Fibroblast of pulmonary artery (primary cell): Measurements from ENCODE around the gene ZP3.
"Not testable (repeated sequence)": the region's sequence is repeated elsewhere in the genome, so short reads cannot be mapped to it uniquely, and the experiment has no call there.

ENCODE experiments used
- DNase-seq: peaks from one replicate; pipeline ENCODE4 v3.0.0-alpha.2; 2010; ENCODE audit warnings: low read depth
- H3K4me3 ChIP-seq: replicated peaks from 2 replicates; pipeline ENCODE4 v1.5.1; 2011; ENCODE audit warnings: low read depth, mild to moderate bottlenecking, control low read depth, low read length, moderate library complexity
- TF ChIP-seq, protein P1 (sequence below): IDR thresholded peaks from 2 replicates; pipeline ENCODE4 v1.5.1; 2011; ENCODE audit warnings: mild to moderate bottlenecking, control low read depth, low read length, inconsistent platforms; ENCODE audit errors: missing control alignments

Gene ZP3

DNA sequence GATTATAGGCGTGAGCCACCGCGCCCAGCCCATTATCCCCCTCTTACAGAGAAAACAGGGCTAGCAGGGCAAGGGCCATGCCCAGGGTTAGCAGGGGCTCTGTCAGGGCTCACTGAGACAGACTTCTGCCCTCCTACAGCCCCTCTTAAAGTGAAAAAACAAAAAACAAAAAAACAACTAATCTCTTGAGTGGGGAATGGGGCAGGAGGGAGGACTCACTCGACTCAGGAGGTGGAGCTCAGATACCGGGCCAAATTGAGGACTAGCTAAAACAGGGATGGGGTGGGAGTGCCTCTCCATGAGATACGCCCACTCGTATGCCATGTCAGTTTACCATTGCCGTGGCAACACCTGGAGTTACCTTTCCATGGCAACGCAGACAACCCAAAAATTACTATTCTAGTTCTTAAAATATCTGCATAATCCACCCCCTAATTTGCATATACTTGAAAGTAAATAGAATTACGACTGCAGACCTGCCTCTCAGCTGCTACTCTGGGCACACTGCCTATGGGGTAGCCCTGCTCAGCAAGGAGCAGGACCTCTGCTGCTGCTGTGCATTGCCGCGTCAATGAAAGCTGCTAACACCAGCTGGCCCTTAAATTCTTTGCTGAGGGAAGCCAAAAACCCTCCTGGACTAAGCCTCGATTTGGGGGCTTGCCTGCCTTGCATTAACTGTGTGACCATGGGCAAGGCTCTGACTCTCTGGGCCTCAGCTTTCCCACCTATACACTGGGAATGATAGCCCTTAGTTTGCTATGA lies 28.6 kb upstream of the ZP3 start:
- TF ChIP-seq, protein P1, sequence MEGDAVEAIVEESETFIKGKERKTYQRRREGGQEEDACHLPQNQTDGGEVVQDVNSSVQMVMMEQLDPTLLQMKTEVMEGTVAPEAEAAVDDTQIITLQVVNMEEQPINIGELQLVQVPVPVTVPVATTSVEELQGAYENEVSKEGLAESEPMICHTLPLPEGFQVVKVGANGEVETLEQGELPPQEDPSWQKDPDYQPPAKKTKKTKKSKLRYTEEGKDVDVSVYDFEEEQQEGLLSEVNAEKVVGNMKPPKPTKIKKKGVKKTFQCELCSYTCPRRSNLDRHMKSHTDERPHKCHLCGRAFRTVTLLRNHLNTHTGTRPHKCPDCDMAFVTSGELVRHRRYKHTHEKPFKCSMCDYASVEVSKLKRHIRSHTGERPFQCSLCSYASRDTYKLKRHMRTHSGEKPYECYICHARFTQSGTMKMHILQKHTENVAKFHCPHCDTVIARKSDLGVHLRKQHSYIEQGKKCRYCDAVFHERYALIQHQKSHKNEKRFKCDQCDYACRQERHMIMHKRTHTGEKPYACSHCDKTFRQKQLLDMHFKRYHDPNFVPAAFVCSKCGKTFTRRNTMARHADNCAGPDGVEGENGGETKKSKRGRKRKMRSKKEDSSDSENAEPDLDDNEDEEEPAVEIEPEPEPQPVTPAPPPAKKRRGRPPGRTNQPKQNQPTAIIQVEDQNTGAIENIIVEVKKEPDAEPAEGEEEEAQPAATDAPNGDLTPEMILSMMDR = no peak
- no peak overlapping the region for H3K4me3 ChIP-seq
- no peak for DNase-seq

DNA sequence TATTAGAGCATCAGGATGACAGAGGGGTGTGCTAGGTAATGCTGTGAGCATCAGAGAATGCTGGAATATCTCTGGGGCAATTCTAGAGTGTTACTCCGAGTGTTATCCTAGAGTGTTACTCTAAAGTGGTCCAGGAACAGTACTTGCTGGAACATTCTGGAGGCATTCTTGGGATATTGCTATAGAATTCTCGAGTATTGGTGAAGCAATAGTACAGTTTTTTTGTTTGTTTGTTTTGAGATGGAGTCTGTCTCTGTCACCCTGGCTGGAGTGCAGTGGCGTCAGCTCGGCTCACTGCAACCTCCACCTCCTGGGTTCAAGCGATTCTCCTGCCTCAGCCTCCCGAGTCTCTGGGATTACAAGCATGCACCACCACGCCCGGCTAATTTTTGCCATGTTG lies 27.9 kb upstream of the ZP3 start:
- H3K4me3 ChIP-seq = no peak overlapping the region
- TF ChIP-seq, protein P1 = no peak
- no peak for DNase-seq

DNA sequence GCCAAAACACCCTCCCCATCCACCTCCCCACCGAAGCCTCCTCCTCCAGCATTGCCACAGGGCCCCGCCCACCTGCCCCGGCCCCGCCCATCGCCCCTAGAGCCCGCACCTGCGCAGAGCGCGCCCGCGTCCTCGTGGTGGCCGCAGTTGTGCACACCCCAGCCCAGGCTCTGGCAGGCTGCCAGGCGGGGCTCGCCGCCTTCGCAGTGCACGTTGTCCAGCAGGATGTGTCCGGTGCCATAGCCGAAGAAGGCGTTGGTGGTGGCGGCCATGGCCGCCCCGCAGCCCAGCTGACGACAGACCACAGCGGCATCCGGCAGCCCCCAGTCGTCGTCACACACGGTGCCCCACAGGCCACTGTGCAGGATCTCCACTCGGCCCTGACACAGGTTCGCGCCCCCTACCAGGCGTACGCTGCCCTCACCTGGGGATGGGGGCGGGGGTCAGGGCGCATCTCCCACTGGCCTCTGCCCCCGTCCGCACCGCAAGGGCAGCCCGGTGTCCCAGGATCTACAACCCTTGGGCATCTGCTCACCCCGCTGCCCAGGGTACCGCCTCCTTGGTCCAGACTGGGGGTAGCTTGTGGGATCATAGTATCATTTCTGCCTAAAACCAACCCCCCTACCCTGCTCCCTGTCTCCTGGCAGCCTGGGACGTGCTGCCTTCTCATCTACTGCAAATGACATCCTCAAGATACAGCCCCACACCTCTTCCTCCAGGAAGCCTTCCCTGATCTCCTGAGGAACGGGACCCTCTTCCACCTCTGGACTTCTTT lies 27.2 kb upstream of the ZP3 start:
- DNase-seq = peak; percentile 71
- TF ChIP-seq, protein P1 = no peak
- H3K4me3 ChIP-seq = peak overlapping the region; percentile 48

DNA sequence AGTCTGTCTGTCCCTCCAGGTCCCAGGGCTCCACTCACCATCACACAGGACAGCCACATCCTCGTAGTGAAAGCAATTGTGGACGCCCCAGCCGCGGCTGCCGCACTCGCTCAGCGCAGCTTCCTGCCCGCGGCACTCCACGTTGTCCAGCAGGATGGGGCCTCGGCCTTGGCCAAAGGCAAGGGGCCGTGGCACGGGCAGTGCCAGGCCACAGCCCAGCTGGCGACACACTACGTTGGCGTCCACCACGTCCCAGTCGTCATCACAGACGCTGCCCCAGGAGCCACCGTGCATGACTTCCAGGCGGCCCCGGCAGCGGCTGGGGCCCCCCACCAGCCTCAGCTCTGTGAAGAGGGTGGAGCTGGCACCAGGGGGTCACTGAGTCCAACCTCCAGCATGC lies 24.5 kb upstream of the ZP3 start:
- H3K4me3 ChIP-seq = no peak overlapping the region
- DNase-seq = no peak
- TF ChIP-seq, protein P1 = no peak

DNA sequence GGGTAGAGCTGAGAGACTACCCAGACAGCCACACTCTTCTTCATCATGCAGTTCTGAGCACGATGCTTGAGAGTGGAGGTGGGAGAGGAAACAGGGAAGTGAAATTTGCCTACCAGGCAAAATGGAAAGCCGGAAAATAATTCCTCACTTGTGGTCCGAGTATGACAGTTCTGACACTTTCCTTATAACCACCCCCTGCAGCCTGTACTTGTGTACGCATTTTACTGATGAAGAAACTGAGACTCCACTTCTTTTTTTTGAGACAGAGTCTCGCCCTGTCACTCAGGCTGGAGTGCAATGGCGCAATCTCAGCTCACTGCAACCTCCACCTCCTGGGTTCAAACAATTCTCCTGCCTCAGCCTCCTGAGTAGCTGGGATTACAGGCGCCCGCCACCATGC lies 21.7 kb upstream of the ZP3 start:
- H3K4me3 ChIP-seq, DNase-seq: not testable (repeated sequence)

DNA sequence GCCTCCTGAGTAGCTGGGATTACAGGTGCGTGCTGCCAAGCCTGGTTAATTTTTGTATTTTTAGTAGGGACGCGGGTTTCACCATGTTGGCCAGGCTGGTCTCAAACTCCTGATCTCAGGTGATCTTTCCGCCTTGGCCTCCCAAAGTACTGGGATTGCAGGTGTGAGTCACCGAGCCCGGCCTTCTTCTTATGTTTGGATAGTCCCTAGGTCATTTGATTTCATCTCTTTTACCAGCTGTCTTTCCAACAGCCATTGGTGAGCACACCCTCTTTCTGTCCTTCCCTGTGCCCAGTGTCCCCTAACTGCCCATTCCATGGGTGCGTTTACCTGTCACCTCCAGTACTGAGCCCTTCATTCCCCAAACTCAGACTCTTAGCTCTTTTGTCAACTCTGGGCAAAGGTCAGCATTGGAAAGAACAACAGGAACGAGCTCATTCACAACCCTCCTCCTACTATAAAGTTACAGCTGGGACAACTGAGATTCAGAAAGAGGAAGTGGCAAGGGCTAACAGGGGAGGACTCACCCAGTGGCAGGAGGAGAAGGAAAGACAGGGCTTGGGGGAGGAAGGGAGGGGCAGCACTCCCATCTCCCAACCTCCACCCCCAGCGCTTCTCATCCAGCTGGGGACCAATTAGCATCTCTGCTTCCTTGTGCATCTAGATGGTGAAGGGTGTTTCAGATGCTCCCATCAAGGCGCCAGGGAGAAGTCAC lies 20.8 kb upstream of the ZP3 start:
- no peak for DNase-seq
- TF ChIP-seq, protein P1 = no peak
- no peak overlapping the region for H3K4me3 ChIP-seq

DNA sequence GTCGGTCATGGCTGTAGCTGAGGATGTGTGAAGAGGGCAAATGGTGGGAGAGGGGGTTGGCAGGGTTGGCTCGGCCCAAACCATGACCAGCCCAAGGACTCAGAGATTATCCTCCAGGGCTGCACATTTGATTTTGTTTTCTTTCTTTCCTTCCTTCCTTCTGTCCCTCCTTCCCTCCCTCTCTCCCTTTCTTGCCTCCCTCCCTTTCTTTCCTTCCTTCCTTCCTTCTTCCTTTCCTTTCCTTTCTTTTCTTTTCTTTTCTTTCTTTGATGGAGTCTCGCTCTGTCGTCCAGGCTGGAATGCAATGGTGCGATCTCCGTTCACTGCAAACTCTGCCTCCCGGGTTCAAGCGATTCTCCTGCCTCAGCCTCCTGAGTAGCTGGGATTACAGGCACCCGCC lies 19.0 kb upstream of the ZP3 start:
- TF ChIP-seq, protein P1 = no peak
- no peak overlapping the region for H3K4me3 ChIP-seq
- no peak for DNase-seq
